Measurements from ENCODE around the gene BTNL9. TPM values are rescaled to one million over a fixed set of nuclear protein-coding genes. Genes with fewer than 3 reads are reported as not detected.
"Not testable (repeated sequence)": the region's sequence is repeated elsewhere in the genome, so short reads cannot be mapped to it uniquely, and the experiment has no call there.

BTNL9 gene
- total and polyA plus RNA-seq, 12 donors, result 16.0 to 254 (median 31.0) TPM

DNA sequence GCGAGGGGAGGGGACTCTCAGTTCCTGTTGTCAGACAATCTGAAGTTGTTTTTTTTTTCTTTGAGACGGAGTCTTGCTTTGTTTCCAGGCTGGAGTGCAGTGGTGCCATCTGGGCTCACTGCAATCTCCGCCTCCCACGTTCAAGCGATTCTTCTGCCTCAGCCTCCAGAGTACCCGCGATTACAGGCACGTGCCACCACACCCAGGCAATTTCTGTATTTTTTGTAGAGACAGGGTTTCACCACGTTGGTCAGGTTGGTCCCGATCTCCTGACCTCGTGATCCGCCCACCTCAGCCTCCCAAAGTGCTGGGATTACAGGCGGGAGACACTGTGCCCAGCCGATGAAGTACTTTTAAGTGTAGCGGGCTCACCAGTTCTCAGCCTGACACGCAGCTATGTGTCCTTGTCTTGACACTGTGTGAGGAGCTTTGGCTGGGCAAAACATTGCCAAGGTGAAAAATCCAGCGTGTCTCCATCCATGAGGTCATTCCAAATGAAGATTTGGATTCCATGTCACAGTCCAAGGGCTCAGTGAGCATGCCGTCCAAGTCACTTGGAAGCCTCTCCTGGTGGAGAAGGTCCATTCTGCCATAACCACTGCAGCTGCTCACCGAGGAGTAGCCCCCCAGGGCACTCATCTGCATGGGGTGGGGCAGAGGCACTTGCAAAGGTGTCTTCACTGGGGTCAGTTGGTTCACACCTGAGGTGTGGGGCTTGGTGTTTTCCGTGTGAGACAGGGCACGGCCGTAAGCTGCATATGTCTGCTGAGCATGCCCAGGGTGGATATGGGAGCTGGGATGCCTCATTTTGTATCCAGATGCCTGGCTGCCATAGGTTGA is 58.9 kb downstream of the BTNL9 start:
- peaks cover 0 to 5% (median 0%) of the 10 kb centered on the region in 9 donors for H3K4me1 ChIP-seq
- 19 to 27% methylated on average over 20 to 22 of the region's 22 CpGs for WGBS, 2 donors
- TF ChIP-seq, protein P1, sequence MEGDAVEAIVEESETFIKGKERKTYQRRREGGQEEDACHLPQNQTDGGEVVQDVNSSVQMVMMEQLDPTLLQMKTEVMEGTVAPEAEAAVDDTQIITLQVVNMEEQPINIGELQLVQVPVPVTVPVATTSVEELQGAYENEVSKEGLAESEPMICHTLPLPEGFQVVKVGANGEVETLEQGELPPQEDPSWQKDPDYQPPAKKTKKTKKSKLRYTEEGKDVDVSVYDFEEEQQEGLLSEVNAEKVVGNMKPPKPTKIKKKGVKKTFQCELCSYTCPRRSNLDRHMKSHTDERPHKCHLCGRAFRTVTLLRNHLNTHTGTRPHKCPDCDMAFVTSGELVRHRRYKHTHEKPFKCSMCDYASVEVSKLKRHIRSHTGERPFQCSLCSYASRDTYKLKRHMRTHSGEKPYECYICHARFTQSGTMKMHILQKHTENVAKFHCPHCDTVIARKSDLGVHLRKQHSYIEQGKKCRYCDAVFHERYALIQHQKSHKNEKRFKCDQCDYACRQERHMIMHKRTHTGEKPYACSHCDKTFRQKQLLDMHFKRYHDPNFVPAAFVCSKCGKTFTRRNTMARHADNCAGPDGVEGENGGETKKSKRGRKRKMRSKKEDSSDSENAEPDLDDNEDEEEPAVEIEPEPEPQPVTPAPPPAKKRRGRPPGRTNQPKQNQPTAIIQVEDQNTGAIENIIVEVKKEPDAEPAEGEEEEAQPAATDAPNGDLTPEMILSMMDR (IDR thresholded peaks at IDR 0.05), result no peak
- intact Hi-C loops (cut with DNase I), result no loop called here
- H3K27ac ChIP-seq, result no peak overlapping the region
- H3K9me3 ChIP-seq, result no peaks in the 10 kb centered on the region
- H3K36me3 ChIP-seq, result no peaks in the 10 kb centered on the region
- DNase-seq (no peak), ATAC-seq (no peak)
- peaks cover 0 to 30% (median 23%) of the 10 kb centered on the region in 7 donors for H3K27me3 ChIP-seq
- no peak overlapping the region for H3K4me3 ChIP-seq

DNA sequence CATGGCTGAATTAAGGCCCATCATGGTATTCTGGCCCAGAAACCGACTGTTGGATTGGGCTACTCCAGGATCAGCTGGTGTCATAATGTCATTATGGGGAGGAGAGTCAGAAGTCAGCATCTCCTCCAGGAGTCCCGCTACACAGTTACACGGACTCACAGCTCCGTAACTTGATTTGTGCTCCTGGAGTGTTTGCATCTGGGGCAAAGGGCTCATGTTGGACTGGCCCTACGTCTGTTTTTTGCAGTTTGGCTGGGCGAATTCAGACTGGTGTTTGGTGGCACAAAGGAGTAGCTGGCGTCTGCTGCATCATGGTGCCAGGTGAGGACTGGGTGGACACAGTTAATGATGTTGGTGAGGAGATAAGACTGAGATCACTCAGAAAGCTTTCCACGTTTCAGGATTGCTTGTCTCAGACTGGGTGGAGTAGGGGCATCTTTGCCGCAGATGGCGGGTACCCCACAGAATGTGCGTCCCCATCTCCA is 59.6 kb downstream of the BTNL9 start:
- Histone ChIP-seq H3K27me3 (peaks cover 0 to 34% (median 27%) of the 10 kb centered on the region in 7 donors), H3K4me3 (no peak overlapping the region), H3K27ac (no peak overlapping the region), H3K4me1 (peaks cover 0 to 5% (median 0%) of the 10 kb centered on the region in 9 donors), H3K36me3 (no peaks in the 10 kb centered on the region), H3K9me3 (no peaks in the 10 kb centered on the region)
- TF ChIP-seq, protein P1 (IDR thresholded peaks at IDR 0.05), result no peak
- DNase-seq (no peak), ATAC-seq (no peak)
- WGBS, 2 donors, result 53 to 63% methylated on average over 11 of the region's 11 CpGs
- intact Hi-C loops (cut with DNase I), result no loop called here

DNA sequence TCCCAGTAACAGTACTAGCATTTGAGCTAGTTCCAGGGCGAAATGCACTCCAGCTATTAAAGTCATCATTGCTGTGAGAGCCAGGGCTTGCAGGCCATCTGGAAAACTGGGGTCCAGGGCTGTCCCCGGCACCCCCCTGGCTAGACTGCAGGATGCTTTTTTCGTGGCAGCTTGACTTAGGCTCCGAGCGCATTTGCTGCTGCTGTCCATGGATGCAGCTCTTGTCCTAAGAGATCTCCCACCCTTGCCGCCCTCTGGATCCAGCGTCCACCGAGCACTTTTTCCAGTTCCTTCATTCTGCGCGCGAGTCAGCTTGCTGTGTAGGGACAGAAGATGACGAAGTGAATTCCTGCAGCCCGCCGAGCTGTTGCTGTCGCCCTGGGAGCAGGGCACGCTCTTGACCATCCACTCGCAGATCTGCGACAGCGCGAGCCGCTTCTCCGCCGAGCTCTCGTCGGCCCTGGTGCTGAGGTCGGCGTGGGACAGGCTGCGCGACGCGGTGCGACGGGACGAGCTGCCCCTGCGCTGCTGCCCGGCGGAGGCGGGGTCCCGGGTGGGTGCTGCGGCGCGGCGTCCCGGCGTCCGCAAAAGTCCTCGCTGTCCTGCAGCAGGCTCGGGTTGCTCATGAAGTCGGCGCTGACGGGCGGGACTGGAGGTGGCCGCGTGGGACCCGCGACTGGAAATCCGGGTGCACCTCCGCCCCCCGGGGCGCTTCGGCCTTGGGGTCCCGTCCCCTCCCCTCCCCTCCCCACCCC is 60.2 kb downstream of the BTNL9 start:
- Histone ChIP-seq H3K27me3 (peaks cover 0 to 35% (median 30%) of the 10 kb centered on the region in 7 donors), H3K4me1 (peaks cover 0 to 5% (median 0%) of the 10 kb centered on the region in 9 donors), H3K36me3 (no peaks in the 10 kb centered on the region), H3K27ac (no peak overlapping the region), H3K9me3 (no peaks in the 10 kb centered on the region), H3K4me3 (peak overlapping the region in 5 of 10 donors; percentile 0 to 32 (median 16))
- DNase-seq (no peak), ATAC-seq (no peak)
- 4% methylated on average over 50 to 61 of the region's 62 CpGs for WGBS, 2 donors
- intact Hi-C loops (cut with DNase I), result no loop called here
- TF ChIP-seq, protein P1 (IDR thresholded peaks at IDR 0.05), result no peak

DNA sequence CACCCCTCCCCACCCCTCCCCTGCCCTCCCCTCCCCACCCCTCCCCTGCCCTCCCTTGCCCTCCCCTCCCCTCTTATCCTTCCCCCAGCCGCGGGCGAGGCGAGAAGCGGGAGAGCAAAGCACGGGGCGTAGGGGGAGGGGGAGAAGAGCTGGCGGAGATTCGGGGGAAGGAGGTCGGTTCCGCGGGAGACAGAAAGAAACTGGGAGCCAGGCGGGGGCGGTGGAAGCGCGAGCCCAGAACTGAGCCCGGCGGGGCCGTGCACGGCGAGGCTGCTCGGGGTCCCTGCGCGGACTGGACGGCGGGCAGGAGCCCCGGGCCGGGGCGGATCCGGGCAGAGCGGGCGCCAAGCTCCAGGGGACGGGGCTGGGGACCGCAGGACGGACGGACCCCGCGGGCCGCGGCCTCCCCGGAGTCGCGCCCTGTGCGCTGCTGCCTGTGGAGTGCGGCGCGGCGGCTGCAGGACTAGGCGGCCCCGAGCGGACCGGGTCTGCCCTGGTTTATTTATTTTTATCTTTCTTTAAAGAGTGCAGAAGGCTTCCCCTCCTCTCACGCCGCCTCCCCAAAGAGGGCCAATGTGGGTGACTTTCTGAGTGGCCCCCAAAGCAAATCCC is 61.1 kb downstream of the BTNL9 start:
- H3K4me3 ChIP-seq; intact Hi-C loops (cut with DNase I); H3K9me3 ChIP-seq; ATAC-seq; DNase-seq; H3K4me1 ChIP-seq; H3K27ac ChIP-seq; H3K36me3 ChIP-seq: not testable (repeated sequence)
- WGBS, 2 donors, result 0% methylated on average over 16 of the region's 54 CpGs; no CpG with 5 or more reads in 1 of the 2 donors
- peaks cover 0 to 39% (median 36%) of the 10 kb centered on the region in 7 donors for H3K27me3 ChIP-seq

DNA sequence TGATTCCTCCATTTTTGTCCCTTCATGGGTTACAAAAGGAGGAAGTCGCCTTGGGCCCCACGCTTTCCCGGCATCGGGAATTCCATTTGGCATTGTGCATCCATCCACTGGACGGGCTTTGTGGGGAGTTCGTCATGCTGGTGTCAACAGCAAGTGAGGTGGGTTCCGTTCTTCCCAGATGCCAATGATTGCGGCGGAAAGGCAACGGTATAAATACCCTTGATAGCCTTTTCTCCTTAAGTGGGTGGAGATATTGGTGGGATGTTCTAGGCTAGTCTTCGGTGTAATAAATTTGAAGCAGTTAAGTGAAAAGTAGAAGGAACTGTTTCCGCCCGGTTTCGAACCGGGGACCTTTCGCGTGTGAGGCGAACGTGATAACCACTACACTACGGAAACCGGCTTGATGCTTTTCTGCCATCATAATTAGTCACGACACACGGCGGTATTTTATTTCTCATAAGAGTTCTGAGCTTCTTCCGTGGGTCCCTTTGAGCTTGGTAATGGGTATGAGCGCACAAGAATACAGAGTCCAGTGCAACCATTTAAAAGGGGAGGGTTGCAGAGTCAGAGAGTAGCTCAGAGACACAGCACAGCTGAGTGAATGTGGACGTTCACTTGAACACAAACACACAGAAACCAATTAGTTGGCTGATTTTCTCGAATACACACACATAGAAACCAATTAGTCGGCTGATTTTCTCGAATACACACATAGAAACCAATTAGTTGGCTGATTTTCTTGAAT is 62.0 kb downstream of the BTNL9 start:
- intact Hi-C loops (cut with DNase I); H3K4me3 ChIP-seq; H3K9me3 ChIP-seq; H3K36me3 ChIP-seq; DNase-seq; H3K4me1 ChIP-seq; H3K27ac ChIP-seq; ATAC-seq: not testable (repeated sequence)
- WGBS, 2 donors, result no CpG with 5 or more reads among the region's 30 CpGs
- peaks cover 0 to 49% (median 46%) of the 10 kb centered on the region in 7 donors for H3K27me3 ChIP-seq

DNA sequence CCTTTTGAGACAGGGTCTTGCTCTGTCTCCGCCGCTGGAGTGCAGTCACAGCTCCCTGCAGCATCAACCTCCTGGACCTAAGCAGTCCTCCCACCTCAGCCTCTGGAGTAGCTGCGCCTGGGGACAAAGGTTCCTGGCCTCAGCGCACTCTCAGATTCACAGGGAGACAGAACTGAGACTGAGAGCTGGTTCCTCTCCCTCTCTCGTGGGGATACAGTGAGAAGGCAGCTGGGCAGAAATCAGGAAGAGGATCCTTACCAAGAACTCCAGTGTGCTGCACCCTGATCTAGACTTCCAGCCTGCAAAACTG is 64.1 kb downstream of the BTNL9 start:
- H3K36me3 ChIP-seq; H3K4me1 ChIP-seq; ATAC-seq; H3K27ac ChIP-seq; H3K4me3 ChIP-seq; H3K9me3 ChIP-seq; DNase-seq; intact Hi-C loops (cut with DNase I): not testable (repeated sequence)
- peaks cover 0 to 63% (median 62%) of the 10 kb centered on the region in 7 donors for H3K27me3 ChIP-seq
- WGBS, 2 donors, result 6 to 13% methylated on average over 5 of the region's 5 CpGs
